Measurements from ENCODE around the gene METTL17.

Gene METTL17

DNA sequence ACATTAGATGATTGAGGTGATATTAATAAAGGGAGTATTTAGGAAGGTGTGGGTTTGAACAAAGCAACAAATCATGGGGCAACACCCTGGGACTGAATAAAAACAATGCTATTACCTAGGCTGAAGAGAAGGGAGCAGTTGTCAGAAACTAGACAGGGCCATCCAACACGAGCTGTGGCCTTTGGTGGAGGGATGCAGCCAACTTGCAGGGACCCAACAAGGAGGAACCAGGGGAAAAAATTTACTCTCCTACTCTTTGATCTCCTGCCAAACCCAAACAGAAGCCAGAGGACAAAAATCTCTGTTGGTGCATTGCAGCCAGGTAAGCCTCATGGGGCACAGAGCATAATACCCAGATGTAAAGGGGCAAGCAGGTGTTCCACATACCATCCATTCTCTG lies 21.4 kb downstream of the METTL17 start:
- H3K4me3 ChIP-seq (ENCODE audit: control insufficient read depth, low read depth, low read length) = no peak overlapping the region
- TF ChIP-seq, protein P1, sequence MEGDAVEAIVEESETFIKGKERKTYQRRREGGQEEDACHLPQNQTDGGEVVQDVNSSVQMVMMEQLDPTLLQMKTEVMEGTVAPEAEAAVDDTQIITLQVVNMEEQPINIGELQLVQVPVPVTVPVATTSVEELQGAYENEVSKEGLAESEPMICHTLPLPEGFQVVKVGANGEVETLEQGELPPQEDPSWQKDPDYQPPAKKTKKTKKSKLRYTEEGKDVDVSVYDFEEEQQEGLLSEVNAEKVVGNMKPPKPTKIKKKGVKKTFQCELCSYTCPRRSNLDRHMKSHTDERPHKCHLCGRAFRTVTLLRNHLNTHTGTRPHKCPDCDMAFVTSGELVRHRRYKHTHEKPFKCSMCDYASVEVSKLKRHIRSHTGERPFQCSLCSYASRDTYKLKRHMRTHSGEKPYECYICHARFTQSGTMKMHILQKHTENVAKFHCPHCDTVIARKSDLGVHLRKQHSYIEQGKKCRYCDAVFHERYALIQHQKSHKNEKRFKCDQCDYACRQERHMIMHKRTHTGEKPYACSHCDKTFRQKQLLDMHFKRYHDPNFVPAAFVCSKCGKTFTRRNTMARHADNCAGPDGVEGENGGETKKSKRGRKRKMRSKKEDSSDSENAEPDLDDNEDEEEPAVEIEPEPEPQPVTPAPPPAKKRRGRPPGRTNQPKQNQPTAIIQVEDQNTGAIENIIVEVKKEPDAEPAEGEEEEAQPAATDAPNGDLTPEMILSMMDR (IDR thresholded peaks at IDR 0.05; ENCODE audit: control insufficient read depth, insufficient read depth, low read depth, low read length, missing control alignments) = no peak
- no peak for DNase-seq (ENCODE audit: low read depth)

DNA sequence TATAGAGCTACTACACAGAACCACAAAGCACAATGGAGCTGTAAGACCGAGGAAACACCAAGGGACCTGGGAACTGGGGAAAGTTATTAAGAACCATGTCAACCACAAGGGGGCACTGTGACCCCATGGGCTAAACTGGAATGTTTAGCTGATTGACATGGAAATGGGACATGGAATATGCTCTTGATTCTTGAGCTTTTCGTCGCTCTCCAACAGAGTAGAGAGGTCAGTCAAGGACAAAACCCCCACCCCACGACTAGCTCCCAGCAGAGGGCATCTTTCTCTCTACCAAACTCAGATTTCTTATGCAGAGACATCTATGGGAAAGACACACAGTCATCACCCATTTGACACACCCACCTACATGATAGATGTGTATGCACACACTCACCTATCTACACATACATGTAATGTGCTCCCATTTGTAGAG lies 25.0 kb downstream of the METTL17 start:
- no peak overlapping the region for H3K4me3 ChIP-seq (ENCODE audit: control insufficient read depth, low read depth, low read length)
- TF ChIP-seq, protein P1 (IDR thresholded peaks at IDR 0.05; ENCODE audit: control insufficient read depth, insufficient read depth, low read depth, low read length, missing control alignments) = peak; percentile 95
- DNase-seq (ENCODE audit: low read depth) = peak; percentile 40

DNA sequence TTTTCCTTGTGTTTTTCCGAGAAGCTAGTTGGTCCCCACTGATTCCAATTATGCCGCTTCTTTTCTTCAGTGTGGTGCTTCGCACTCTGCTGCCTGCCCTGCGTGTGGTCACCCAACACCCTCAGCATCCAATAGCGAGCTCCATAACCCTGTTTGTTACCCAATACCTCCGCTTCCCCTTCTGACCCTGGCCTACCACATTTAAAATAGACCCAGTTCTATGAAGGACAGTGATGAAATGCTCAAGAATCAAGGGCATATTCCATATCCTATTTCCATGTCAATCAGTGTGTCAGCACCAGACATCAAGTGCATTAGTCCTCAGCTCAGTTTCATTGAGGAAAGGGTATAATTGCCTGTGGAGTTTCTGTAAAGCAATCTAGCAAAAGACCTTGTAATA lies 25.5 kb downstream of the METTL17 start:
- TF ChIP-seq, protein P1 (IDR thresholded peaks at IDR 0.05; ENCODE audit: control insufficient read depth, insufficient read depth, low read depth, low read length, missing control alignments) = no peak
- H3K4me3 ChIP-seq (ENCODE audit: control insufficient read depth, low read depth, low read length) = no peak overlapping the region
- DNase-seq (ENCODE audit: low read depth) = no peak

DNA sequence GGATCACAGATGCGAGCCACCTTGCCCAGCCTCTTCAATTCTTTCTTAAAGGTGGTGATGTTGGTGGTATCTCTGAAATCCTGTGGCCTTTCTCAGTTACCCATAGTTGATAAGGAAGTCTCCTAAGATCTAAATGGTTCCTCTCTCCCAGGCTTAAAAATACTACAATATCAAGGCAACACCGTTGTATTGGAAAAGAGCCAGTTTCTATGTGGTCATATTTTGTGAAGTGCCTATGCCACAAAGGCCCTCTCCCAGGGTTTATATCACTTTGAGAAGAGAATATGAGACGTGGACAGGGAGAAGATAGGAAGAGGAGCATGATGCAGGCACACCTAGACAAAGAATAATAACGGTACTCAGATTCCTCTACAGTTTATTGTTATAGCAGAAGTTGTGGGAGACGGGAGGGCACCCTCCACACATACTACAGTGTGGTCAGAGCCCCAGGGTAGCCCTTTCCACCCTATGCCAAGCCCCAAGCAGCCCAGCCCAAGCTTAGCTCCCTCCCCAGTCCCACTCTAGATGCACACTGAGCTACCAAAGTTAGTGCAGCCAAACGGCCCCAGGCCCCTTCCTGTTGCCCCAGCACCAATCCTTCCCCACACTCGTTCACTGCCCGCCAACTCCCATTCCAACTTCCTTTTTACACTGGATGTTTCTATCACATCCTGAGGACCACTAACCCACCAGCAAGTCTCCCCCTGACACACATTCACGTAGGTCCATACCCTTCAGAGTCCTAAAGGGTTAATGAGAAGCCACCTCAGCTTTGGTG lies 26.8 kb downstream of the METTL17 start:
- no peak for DNase-seq (ENCODE audit: low read depth)
- TF ChIP-seq, protein P1 (IDR thresholded peaks at IDR 0.05; ENCODE audit: control insufficient read depth, insufficient read depth, low read depth, low read length, missing control alignments) = no peak
- H3K4me3 ChIP-seq (ENCODE audit: control insufficient read depth, low read depth, low read length) = no peak overlapping the region

DNA sequence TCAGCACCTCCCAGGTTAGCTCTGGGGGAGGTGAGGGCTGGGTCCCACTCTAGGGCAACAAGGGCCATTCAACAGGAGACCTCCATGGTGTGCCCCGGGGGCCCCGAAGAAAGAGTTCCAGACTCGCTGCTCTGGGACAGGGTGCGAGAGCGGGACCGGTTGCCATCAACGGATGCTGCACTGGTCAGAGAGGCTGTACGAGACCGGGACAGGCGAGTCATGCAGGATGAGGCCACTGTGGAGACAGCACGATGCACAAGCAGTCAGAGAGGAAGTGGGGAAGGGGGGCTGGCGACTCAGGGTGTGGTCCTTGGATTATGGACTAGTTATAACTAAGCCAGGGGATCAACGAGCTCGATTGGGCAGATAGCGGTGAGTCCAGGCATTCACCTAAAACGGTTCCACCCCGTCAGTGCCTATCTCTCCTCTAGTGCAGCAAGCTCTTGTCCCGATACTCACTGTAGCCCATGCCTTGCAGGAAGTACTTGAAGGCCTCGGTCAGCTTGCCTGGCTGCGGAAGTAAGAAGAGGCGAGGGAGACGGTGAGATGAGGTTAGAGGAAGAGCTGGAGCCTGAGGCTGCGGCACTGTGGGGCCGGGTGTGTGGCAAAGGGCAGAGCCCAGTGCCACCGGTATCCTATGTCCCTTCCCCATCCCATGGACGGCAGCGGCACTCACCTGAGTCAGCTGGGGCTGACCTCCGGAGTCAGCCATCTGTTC lies 27.9 kb downstream of the METTL17 start:
- no peak overlapping the region for H3K4me3 ChIP-seq (ENCODE audit: control insufficient read depth, low read depth, low read length)
- DNase-seq (ENCODE audit: low read depth) = no peak

DNA sequence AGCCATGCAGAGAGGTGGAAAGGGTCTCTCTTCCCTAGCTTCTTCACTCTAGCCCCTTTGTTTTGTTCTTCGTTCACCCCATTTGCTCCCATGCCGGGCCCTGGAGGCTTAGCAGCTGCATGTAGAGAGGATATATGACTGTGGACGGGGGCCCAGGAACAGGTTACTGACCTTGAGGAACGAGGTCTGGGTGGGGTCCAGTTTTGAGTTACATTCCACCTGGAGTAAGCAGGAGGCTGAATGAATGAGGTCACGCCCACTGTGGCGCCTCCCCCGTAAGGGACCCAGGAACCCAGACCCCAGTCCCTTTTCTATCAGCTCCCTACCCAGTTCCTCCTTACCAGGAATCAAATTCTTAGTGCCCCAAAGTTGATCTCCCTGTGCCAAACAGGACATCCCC lies 28.5 kb downstream of the METTL17 start:
- DNase-seq (ENCODE audit: low read depth) = no peak
- TF ChIP-seq, protein P1 (IDR thresholded peaks at IDR 0.05; ENCODE audit: control insufficient read depth, insufficient read depth, low read depth, low read length, missing control alignments) = no peak
- no peak overlapping the region for H3K4me3 ChIP-seq (ENCODE audit: control insufficient read depth, low read depth, low read length)

More for the DNA sequence above, 27.9 kb downstream of the METTL17 start:
- TF ChIP-seq, protein P1 (IDR thresholded peaks at IDR 0.05; ENCODE audit: control insufficient read depth, insufficient read depth, low read depth, low read length, missing control alignments) = no peak

All from AG09309 (cell line).